Neutrophil (primary cell): ENCODE measurements around the gene CAMK1D.

Experiments used
- H3K27ac ChIP-seq: fragments of 200-600 bp; sonication (generic); 2 replicates; pipeline ENCODE4 v1.5.1; 2016; ENCODE audit warnings: mild to moderate bottlenecking, moderate library complexity
- H3K27me3 ChIP-seq: fragments of 200-600 bp; sonication (generic); 2 replicates; pipeline ENCODE4 v1.6.0; 2016; ENCODE audit warnings: mild to moderate bottlenecking
- H3K36me3 ChIP-seq: fragments of 200-600 bp; sonication (generic); 2 replicates; pipeline ENCODE4 v1.5.1; 2017
- H3K4me1 ChIP-seq, 2 experiments: fragments of 200-600 bp in 1 of 2; sonication (generic) in 1 of 2; 1 replicate in 1 of 2; 2 replicates in 1 of 2; pipeline versions ENCODE4 v1.5.1 to v1.6.1; 2013 to 2016; ENCODE audit warnings: low read depth in 1 of 2, low read length in 1 of 2, mild to moderate bottlenecking in 1 of 2, moderate library complexity in 1 of 2; ENCODE audit not compliant: control insufficient read depth in 1 of 2, insufficient read depth in 1 of 2
- H3K4me3 ChIP-seq, 2 experiments: fragments of 200-600 bp in 1 of 2; sonication (generic) in 1 of 2; 1 replicate in 1 of 2; 2 replicates in 1 of 2; pipeline ENCODE4 v1.5.1; 2013 to 2016; ENCODE audit warnings: low read depth in 1 of 2, low read length in 1 of 2, mild to moderate bottlenecking in 1 of 2, moderate library complexity in 1 of 2
- H3K9me3 ChIP-seq: fragments of 200-600 bp; sonication (generic); 2 replicates; pipeline ENCODE4 v1.5.1; 2016
- TF ChIP-seq, protein P1 (sequence below): fragments of 200-600 bp; sonication (generic); IDR thresholded peaks from 2 replicates; pipeline ENCODE4 v1.5.1; 2016; ENCODE audit warnings: antibody characterized with exemption

The CAMK1D gene

GRCh38 chr10:12466704-12467305 is 117.5 kb downstream of the CAMK1D start:
- Histone ChIP-seq H3K36me3 (no peaks in the 10 kb centered on the region), H3K4me1 (no peaks in the 10 kb centered on the region), H3K27me3 (no peaks in the 10 kb centered on the region), H3K4me3 (no peak overlapping the region), H3K27ac (no peak overlapping the region), H3K9me3 (peaks cover 8% of the 10 kb centered on the region)
- TF ChIP-seq, protein P1, sequence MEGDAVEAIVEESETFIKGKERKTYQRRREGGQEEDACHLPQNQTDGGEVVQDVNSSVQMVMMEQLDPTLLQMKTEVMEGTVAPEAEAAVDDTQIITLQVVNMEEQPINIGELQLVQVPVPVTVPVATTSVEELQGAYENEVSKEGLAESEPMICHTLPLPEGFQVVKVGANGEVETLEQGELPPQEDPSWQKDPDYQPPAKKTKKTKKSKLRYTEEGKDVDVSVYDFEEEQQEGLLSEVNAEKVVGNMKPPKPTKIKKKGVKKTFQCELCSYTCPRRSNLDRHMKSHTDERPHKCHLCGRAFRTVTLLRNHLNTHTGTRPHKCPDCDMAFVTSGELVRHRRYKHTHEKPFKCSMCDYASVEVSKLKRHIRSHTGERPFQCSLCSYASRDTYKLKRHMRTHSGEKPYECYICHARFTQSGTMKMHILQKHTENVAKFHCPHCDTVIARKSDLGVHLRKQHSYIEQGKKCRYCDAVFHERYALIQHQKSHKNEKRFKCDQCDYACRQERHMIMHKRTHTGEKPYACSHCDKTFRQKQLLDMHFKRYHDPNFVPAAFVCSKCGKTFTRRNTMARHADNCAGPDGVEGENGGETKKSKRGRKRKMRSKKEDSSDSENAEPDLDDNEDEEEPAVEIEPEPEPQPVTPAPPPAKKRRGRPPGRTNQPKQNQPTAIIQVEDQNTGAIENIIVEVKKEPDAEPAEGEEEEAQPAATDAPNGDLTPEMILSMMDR = no peak

DNA sequence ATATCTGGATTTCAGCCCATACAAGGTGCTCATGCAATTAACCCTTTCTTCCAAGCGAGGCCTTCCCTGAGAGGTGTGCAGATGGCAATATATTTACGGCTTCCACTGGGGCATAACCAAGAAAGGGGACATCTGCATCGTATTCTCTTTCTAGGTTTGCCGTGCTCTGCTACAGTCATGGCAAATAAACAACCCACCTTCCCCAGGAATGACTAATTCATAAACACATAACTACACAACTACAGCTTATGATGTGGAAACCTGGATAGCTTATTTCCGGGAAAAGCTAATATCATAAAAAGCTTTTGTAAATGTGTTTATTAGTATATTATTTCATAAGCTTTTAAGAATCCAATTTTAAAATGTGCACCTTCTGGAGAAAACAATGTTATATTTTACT is 120.0 kb downstream of the CAMK1D start:
- no peak overlapping the region for H3K27ac ChIP-seq

GRCh38 chr10:12470719-12471118 is 121.4 kb downstream of the CAMK1D start:
- TF ChIP-seq, protein P1 = no peak
- H3K4me1 ChIP-seq = no peaks in the 10 kb centered on the region
- no peaks in the 10 kb centered on the region for H3K27me3 ChIP-seq
- H3K9me3 ChIP-seq = no peaks in the 10 kb centered on the region
- H3K36me3 ChIP-seq = no peaks in the 10 kb centered on the region
- no peak overlapping the region for H3K27ac ChIP-seq
- no peak overlapping the region for H3K4me3 ChIP-seq

More for the DNA sequence above, 120.0 kb downstream of the CAMK1D start:
- H3K27me3 ChIP-seq = no peaks in the 10 kb centered on the region
- no peaks in the 10 kb centered on the region for H3K4me1 ChIP-seq
- no peaks in the 10 kb centered on the region for H3K9me3 ChIP-seq
- no peaks in the 10 kb centered on the region for H3K36me3 ChIP-seq
- H3K4me3 ChIP-seq = no peak overlapping the region
- TF ChIP-seq, protein P1 = no peak

DNA sequence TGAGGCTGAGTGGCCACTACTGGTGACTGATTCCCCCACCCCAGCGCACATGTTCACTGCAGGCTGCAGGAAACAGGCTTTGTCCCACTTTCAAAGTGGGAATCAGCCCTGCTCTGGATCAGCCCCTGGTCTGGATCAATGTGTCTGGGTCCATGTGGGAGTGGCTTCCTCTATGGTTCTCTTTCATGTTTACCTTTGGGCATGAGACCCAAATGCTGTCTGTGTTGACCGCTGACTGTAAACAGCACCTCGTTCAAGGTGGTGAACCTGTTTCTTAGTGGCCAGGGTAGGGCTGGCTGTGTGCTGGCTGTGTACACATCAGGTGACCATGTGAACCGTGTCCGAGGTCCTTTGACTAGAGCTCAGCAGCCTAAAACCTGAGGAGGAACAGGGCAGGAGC is 121.8 kb downstream of the CAMK1D start:
- no peak overlapping the region for H3K27ac ChIP-seq
- H3K27me3 ChIP-seq = no peaks in the 10 kb centered on the region
- no peaks in the 10 kb centered on the region for H3K4me1 ChIP-seq
- TF ChIP-seq, protein P1 = no peak
- no peaks in the 10 kb centered on the region for H3K9me3 ChIP-seq
- H3K4me3 ChIP-seq = no peak overlapping the region
- H3K36me3 ChIP-seq = no peaks in the 10 kb centered on the region

GRCh38 chr10:12473491-12473890 is 124.1 kb downstream of the CAMK1D start:
- Histone ChIP-seq H3K9me3 (no peaks in the 10 kb centered on the region), H3K27ac (peak overlapping the region; percentile 28), H3K36me3 (no peaks in the 10 kb centered on the region), H3K4me3 (no peak overlapping the region), H3K4me1 (no peaks in the 10 kb centered on the region), H3K27me3 (no peaks in the 10 kb centered on the region)
- TF ChIP-seq, protein P1 = no peak
